T-cell (primary cell): ENCODE measurements around the gene FDXACB1. TPM values are rescaled to one million over a fixed set of nuclear protein-coding genes. Genes with fewer than 3 reads are reported as not detected.

Experiments
- ATAC-seq, 4 experiments: fragments of 200-7000 bp in 3 of 4; fragments of 150-1000 bp in 1 of 4; cut with Tn5 transposase; replicated peaks in 1 of 4; 1 replicate in 3 of 4; 2 replicates in 1 of 4; pipeline ENCODE4 v1.10.0; 2021; ENCODE audit warnings: moderate library complexity in 3 of 4, mild to moderate bottlenecking in 2 of 4, moderate number of reproducible peaks in 1 of 4
- CTCF ChIA-PET, 2 donors: fragments of 300-600 bp; sonication (Branson Sonifier 250); formaldehyde crosslinking; loops; one replicate each; lab custom pipeline; 2022; ENCODE audit warnings: antibody characterized with exemption in 2 of 2; lab: Charles Lee
- POLR2A ChIA-PET, 2 donors: fragments of 300-600 bp; sonication (Branson Sonifier 250); formaldehyde crosslinking; loops; one replicate each; lab custom pipeline; 2022; ENCODE audit warnings: antibody characterized with exemption in 2 of 2; lab: Charles Lee
- DNase-seq, 35 experiments: peaks; one replicate each; pipeline versions ENCODE4 v3.0.0 to v3.0.0-alpha.2; 2013 to 2023
- H3K27ac ChIP-seq: one replicate; pipeline ENCODE4 v1.5.1; 2013; ENCODE audit warnings: low read length
- H3K27me3 ChIP-seq, 2 experiments: replicated peaks in 1 of 2; 1 replicate in 1 of 2; 2 replicates in 1 of 2; pipeline versions ENCODE4 v1.6.1 to v1.7.0; 2013; ENCODE audit warnings: low read length in 1 of 2, mixed read lengths in 1 of 2; ENCODE audit not compliant: control insufficient read depth in 2 of 2, insufficient read depth in 2 of 2; ENCODE audit errors: extremely low read depth in 1 of 2
- H3K36me3 ChIP-seq, 2 donors: 1 replicate in 1 of 2; 2 replicates in 1 of 2; pipeline versions ENCODE4 v1.6.1 to v1.7.0; 2013; ENCODE audit warnings: low read length in 1 of 2; ENCODE audit not compliant: control insufficient read depth in 2 of 2, insufficient read depth in 1 of 2; ENCODE audit errors: extremely low read depth in 1 of 2
- H3K4me1 ChIP-seq, 2 experiments: 1 replicate in 1 of 2; 2 replicates in 1 of 2; pipeline versions ENCODE4 v1.6.1 to v1.7.0; 2013; ENCODE audit warnings: low read length in 2 of 2, mixed read lengths in 1 of 2; ENCODE audit not compliant: insufficient read depth in 2 of 2, control insufficient read depth in 1 of 2; ENCODE audit errors: extremely low read depth in 1 of 2
- H3K4me3 ChIP-seq, 2 donors: 1 replicate in 1 of 2; 2 replicates in 1 of 2; pipeline versions ENCODE4 v1.5.1 to v1.7.0; 2013; ENCODE audit warnings: mild to moderate bottlenecking in 2 of 2, low read length in 1 of 2, moderate library complexity in 1 of 2; ENCODE audit not compliant: control insufficient read depth in 1 of 2; ENCODE audit errors: extremely low read depth in 1 of 2
- H3K9me3 ChIP-seq: 2 replicates; pipeline ENCODE4 v1.7.0; 2013
- H3K27ac Mint-ChIP-seq, 2 donors: one replicate each; pipeline ENCODE4 v1.8.0; 2020 to 2021; ENCODE audit warnings: mild to moderate bottlenecking in 2 of 2, mixed read lengths in 2 of 2
- H3K27me3 Mint-ChIP-seq, 2 donors: one replicate each; pipeline ENCODE4 v1.8.0; 2021 to 2022; ENCODE audit warnings: mixed read lengths in 2 of 2
- H3K36me3 Mint-ChIP-seq: one replicate; pipeline ENCODE4 v1.8.0; 2021; ENCODE audit warnings: mixed read lengths
- H3K4me1 Mint-ChIP-seq, 3 donors: one replicate each; pipeline ENCODE4 v1.8.0; 2020 to 2022; ENCODE audit warnings: mixed read lengths in 3 of 3, mild to moderate bottlenecking in 1 of 3
- H3K4me3 Mint-ChIP-seq, 3 donors: one replicate each; pipeline ENCODE4 v1.8.0; 2020 to 2022; ENCODE audit warnings: mild to moderate bottlenecking in 3 of 3, mixed read lengths in 3 of 3, moderate library complexity in 3 of 3
- H3K9me3 Mint-ChIP-seq, 3 donors: one replicate each; pipeline ENCODE4 v1.8.0; 2020 to 2022; ENCODE audit warnings: mixed read lengths in 3 of 3
- WGBS: methylation state at CpG from one replicate; pipeline ENCODE4 v1.1.5; 2013; ENCODE audit warnings: missing lambda C conversion rate; ENCODE audit not compliant: insufficient coverage; 5-methylcytosine and 5-hydroxymethylcytosine counted together
- total RNA-seq, 35 experiments: library from RNA in 6 of 35; stranded (reverse) in 6 of 35; fragments of 120-200 nt in 1 of 35; gene quantifications; one replicate each; pipeline versions ENCODE4 v1.2.1 to v1.2.4 and lab custom pipeline; 2013 to 2026

FDXACB1 gene
- total RNA-seq, 5 donors from 2014 or later (not counting 1 experiment from before 2014, with no cell fraction given): 3.8 to 6.0 (median 4.3) TPM

- ChIA-PET POLR2A (no interaction called here), CTCF (interaction anchor here in 1 of 2 donors (1.1 to 2.0 kb wide), 2 partner anchors 11 to 13 kb away, joined by 4 to 5 read pairs; no protein-coding TSS in a partner anchor)
- H3K4me1 Mint-ChIP-seq: no peaks in the 10 kb centered on the region
- Histone ChIP-seq H3K9me3 (no peaks in the 10 kb centered on the region), H3K27me3 (no peaks in the 10 kb centered on the region), H3K36me3 (peaks cover 22 to 59% of the 10 kb centered on the region in 2 donors), H3K4me3 (no peak overlapping the region), H3K4me1 (no peaks in the 10 kb centered on the region), H3K27ac (no peak overlapping the region)
- H3K9me3 Mint-ChIP-seq: no peaks in the 10 kb centered on the region
- no peak for ATAC-seq
- H3K4me3 Mint-ChIP-seq: no peak overlapping the region
- peaks cover 55% of the 10 kb centered on the region for H3K36me3 Mint-ChIP-seq
- H3K27ac Mint-ChIP-seq: no peak overlapping the region
- H3K27me3 Mint-ChIP-seq: no peaks in the 10 kb centered on the region
- no peak for DNase-seq
Measured at GRCh38 chr11:111851636-111852035, 27.3 kb downstream of the FDXACB1 start.

- Mint-ChIP-seq H3K4me1 (no peaks in the 10 kb centered on the region), H3K27me3 (no peaks in the 10 kb centered on the region), H3K27ac (no peak overlapping the region), H3K4me3 (no peak overlapping the region), H3K9me3 (no peaks in the 10 kb centered on the region), H3K36me3 (peaks cover 60% of the 10 kb centered on the region)
- no peak for ATAC-seq
- ChIA-PET POLR2A (no interaction called here), CTCF (interaction anchor here in 1 of 2 donors (1.1 to 2.0 kb wide), 2 partner anchors 10 to 12 kb away, joined by 4 to 5 read pairs; no protein-coding TSS in a partner anchor)
- Histone ChIP-seq H3K27me3 (no peaks in the 10 kb centered on the region), H3K27ac (no peak overlapping the region), H3K4me3 (no peak overlapping the region), H3K4me1 (no peaks in the 10 kb centered on the region), H3K36me3 (peaks cover 23 to 61% of the 10 kb centered on the region in 2 donors), H3K9me3 (no peaks in the 10 kb centered on the region)
- no peak for DNase-seq
- 80% methylated on average over 1 of the region's 8 CpGs for WGBS
Measured at GRCh38 chr11:111851067-111851466, 27.9 kb downstream of the FDXACB1 start.

- H3K9me3 ChIP-seq: no peaks in the 10 kb centered on the region
- no CpG with 5 or more reads among the region's 3 CpGs for WGBS
- ChIA-PET POLR2A (no interaction called here), CTCF (no interaction called here)
- H3K4me1 ChIP-seq: no peaks in the 10 kb centered on the region
- peaks cover 50% of the 10 kb centered on the region for H3K36me3 Mint-ChIP-seq
- no peaks in the 10 kb centered on the region for H3K27me3 ChIP-seq
- H3K4me3 Mint-ChIP-seq: no peak overlapping the region
- no peak overlapping the region for H3K27ac ChIP-seq
- ATAC-seq (no peak), DNase-seq (no peak)
- peaks cover 16 to 65% of the 10 kb centered on the region in 2 donors for H3K36me3 ChIP-seq
- no peak overlapping the region for H3K27ac Mint-ChIP-seq
- H3K9me3 Mint-ChIP-seq: no peaks in the 10 kb centered on the region
- no peaks in the 10 kb centered on the region for H3K4me1 Mint-ChIP-seq
- H3K4me3 ChIP-seq: no peak overlapping the region
- no peaks in the 10 kb centered on the region for H3K27me3 Mint-ChIP-seq
Measured at GRCh38 chr11:111849631-111850030, 29.3 kb downstream of the FDXACB1 start.

- Histone ChIP-seq H3K27ac (no peak overlapping the region), H3K36me3 (peaks cover 20 to 61% of the 10 kb centered on the region in 2 donors), H3K27me3 (no peaks in the 10 kb centered on the region), H3K4me3 (no peak overlapping the region), H3K9me3 (no peaks in the 10 kb centered on the region), H3K4me1 (no peaks in the 10 kb centered on the region)
- H3K27ac Mint-ChIP-seq: peak overlapping the region in 1 of 2 donors; percentile 8
- no CpG with 5 or more reads among the region's 1 CpG for WGBS
- no peaks in the 10 kb centered on the region for H3K4me1 Mint-ChIP-seq
- ATAC-seq (no peak), DNase-seq (no peak)
- no peaks in the 10 kb centered on the region for H3K9me3 Mint-ChIP-seq
- no peaks in the 10 kb centered on the region for H3K27me3 Mint-ChIP-seq
- H3K4me3 Mint-ChIP-seq: no peak overlapping the region
- ChIA-PET CTCF (interaction anchor here (0.6 to 1.0 kb wide), 5 partner anchors 9 to 247 kb away, joined by 3 to 4 read pairs (median 3); no protein-coding TSS in a partner anchor), POLR2A (no interaction called here)
- peaks cover 38% of the 10 kb centered on the region for H3K36me3 Mint-ChIP-seq
Measured at GRCh38 chr11:111846636-111847035, 32.3 kb downstream of the FDXACB1 start.

- DNase-seq: no peak
- WGBS: no CpG with 5 or more reads among the region's 2 CpGs
- H3K4me3 ChIP-seq: no peak overlapping the region
- peaks cover 0 to 4% (median 2%) of the 10 kb centered on the region in 3 donors for H3K4me1 Mint-ChIP-seq
- H3K4me1 ChIP-seq: no peaks in the 10 kb centered on the region
- H3K4me3 Mint-ChIP-seq: no peak overlapping the region
- no peaks in the 10 kb centered on the region for H3K9me3 Mint-ChIP-seq
- H3K27ac Mint-ChIP-seq: no peak overlapping the region
- peaks cover 34% of the 10 kb centered on the region for H3K36me3 Mint-ChIP-seq
- H3K27ac ChIP-seq: no peak overlapping the region
- CTCF ChIA-PET: interaction anchor here (0.8 to 1.0 kb wide), 3 partner anchors 9 to 247 kb away, joined by 3 read pairs; no protein-coding TSS in a partner anchor
- H3K27me3 ChIP-seq: no peaks in the 10 kb centered on the region
- H3K36me3 ChIP-seq: peaks cover 19 to 55% of the 10 kb centered on the region in 2 donors
- no peak for ATAC-seq
- H3K27me3 Mint-ChIP-seq: no peaks in the 10 kb centered on the region
- no peaks in the 10 kb centered on the region for H3K9me3 ChIP-seq
- POLR2A ChIA-PET: no interaction called here
Measured at GRCh38 chr11:111846063-111846462, 32.9 kb downstream of the FDXACB1 start.

- DNase-seq (peak in 1 of 35 experiments; percentile 3), ATAC-seq (no peak)
- Histone ChIP-seq H3K27me3 (no peaks in the 10 kb centered on the region), H3K4me3 (no peak overlapping the region), H3K27ac (no peak overlapping the region), H3K4me1 (no peaks in the 10 kb centered on the region), H3K9me3 (no peaks in the 10 kb centered on the region), H3K36me3 (peaks cover 15 to 55% of the 10 kb centered on the region in 2 donors)
- no peaks in the 10 kb centered on the region for H3K9me3 Mint-ChIP-seq
- 71% methylated on average over 1 of the region's 7 CpGs for WGBS
- no peaks in the 10 kb centered on the region for H3K27me3 Mint-ChIP-seq
- no peak overlapping the region for H3K27ac Mint-ChIP-seq
- peaks cover 30% of the 10 kb centered on the region for H3K36me3 Mint-ChIP-seq
- peaks cover 0 to 5% (median 2%) of the 10 kb centered on the region in 3 donors for H3K4me1 Mint-ChIP-seq
- no peak overlapping the region for H3K4me3 Mint-ChIP-seq
- CTCF ChIA-PET: interaction anchor here in 1 of 2 donors (0.7 to 1.5 kb wide), 2 partner anchors 26 to 279 kb away, joined by 3 to 4 read pairs; partner anchors contain the start of gene ALG9
- POLR2A ChIA-PET: no interaction called here
Measured at GRCh38 chr11:111845276-111846028, 33.5 kb downstream of the FDXACB1 start.
